Measurements from ENCODE around the gene ARHGAP27.

GRCh38 chr17:45436161-45436560 is 3.5 kb upstream of the ARHGAP27 start:
- no peak for TF ChIP-seq EZH2phosphoT487 (IDR thresholded peaks at IDR 0.05; ENCODE audit: low read depth, severe bottlenecking, unreplicated experiment)
- TF ChIP-seq, protein P1, sequence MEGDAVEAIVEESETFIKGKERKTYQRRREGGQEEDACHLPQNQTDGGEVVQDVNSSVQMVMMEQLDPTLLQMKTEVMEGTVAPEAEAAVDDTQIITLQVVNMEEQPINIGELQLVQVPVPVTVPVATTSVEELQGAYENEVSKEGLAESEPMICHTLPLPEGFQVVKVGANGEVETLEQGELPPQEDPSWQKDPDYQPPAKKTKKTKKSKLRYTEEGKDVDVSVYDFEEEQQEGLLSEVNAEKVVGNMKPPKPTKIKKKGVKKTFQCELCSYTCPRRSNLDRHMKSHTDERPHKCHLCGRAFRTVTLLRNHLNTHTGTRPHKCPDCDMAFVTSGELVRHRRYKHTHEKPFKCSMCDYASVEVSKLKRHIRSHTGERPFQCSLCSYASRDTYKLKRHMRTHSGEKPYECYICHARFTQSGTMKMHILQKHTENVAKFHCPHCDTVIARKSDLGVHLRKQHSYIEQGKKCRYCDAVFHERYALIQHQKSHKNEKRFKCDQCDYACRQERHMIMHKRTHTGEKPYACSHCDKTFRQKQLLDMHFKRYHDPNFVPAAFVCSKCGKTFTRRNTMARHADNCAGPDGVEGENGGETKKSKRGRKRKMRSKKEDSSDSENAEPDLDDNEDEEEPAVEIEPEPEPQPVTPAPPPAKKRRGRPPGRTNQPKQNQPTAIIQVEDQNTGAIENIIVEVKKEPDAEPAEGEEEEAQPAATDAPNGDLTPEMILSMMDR (IDR thresholded peaks at IDR 0.05; ENCODE audit: poor library complexity): no peak

Measured in hepatocyte (in vitro differentiated cells).